ENCODE results near the gene TMEM41A. TPM values are rescaled to one million over a fixed set of nuclear protein-coding genes. Genes with fewer than 3 reads are reported as not detected.

Gene TMEM41A
- polyA plus RNA-seq, 4 donors: 20.6 to 33.7 (median 28.0) TPM

Other genes starting within 250 kb of the TMEM41A start
- gene EHHADH, start 245.0 kb downstream of the TMEM41A start, polyA plus RNA-seq (ENCODE audit: insufficient read length in 4 of 4): 10 to 100 TPM in 3 of 4 donors, 1 to 10 TPM in 1; 6.6 to 27.3 (median 24.4) TPM
- 10 to 100 TPM; 38.9 to 54.2 (median 49.2) TPM for gene MAP3K13, start 135.9 kb downstream of the TMEM41A start, polyA plus RNA-seq (ENCODE audit: insufficient read length in 4 of 4)
- gene LIPH, start 53.6 kb upstream of the TMEM41A start, polyA plus RNA-seq (ENCODE audit: insufficient read length in 4 of 4): 1 to 10 TPM in 3 of 4 donors, under 1 TPM in 1; 0.10 to 1.4 (median 1.2) TPM
- 10 to 100 TPM; 36.9 to 50.5 (median 46.4) TPM for gene SENP2, start 87.3 kb upstream of the TMEM41A start, polyA plus RNA-seq (ENCODE audit: insufficient read length in 4 of 4)